DMS 273 (cell line): ENCODE results near the gene SUV39H1.
A peak's percentile ranks its signal among the peaks of the same experiment; 100 is the strongest.
"Not testable (repeated sequence)": the region's sequence is repeated elsewhere in the genome, so short reads cannot be mapped to it uniquely, and the experiment has no call there.

Experiments
- DNase-seq: peaks from one replicate; lab custom pipeline; 2025; ENCODE audit not compliant: unreplicated experiment; lab: John Stamatoyannopoulos, UW

SUV39H1 gene

GRCh38 chrX:48685416-48685815 is 11.1 kb upstream of the SUV39H1 start:
- no peak for DNase-seq

GRCh38 chrX:48688531-48689150 is 7.9 kb upstream of the SUV39H1 start:
- no peak for DNase-seq

- peak; percentile 31 for DNase-seq
Measured at GRCh38 chrX:48689208-48689920, 7.2 kb upstream of the SUV39H1 start.

GRCh38 chrX:48691746-48692145 is 4.8 kb upstream of the SUV39H1 start:
- not testable (repeated sequence) for DNase-seq

- DNase-seq = no peak
Measured at GRCh38 chrX:48694776-48695533, 1.6 kb upstream of the SUV39H1 start.

- DNase-seq = peak; percentile 44
Measured at GRCh38 chrX:48695534-48695896, 1.0 kb upstream of the SUV39H1 start.

- peak; percentile 53 for DNase-seq
Measured at GRCh38 chrX:48695925-48696300, 621 bp upstream of the SUV39H1 start.

GRCh38 chrX:48696909-48697727 is 584 bp downstream of the SUV39H1 start:
- peak; percentile 80 for DNase-seq

- no peak for DNase-seq
Measured at GRCh38 chrX:48698306-48698705, 1.8 kb downstream of the SUV39H1 start.

- DNase-seq = no peak
Measured at GRCh38 chrX:48700246-48700645, 3.7 kb downstream of the SUV39H1 start.

- DNase-seq = no peak
Measured at GRCh38 chrX:48700951-48701653, 4.6 kb downstream of the SUV39H1 start.

GRCh38 chrX:48702032-48702431 is 5.5 kb downstream of the SUV39H1 start:
- DNase-seq = no peak

- DNase-seq = no peak
Measured at GRCh38 chrX:48702716-48703115, 6.2 kb downstream of the SUV39H1 start.

GRCh38 chrX:48703228-48703627 is 6.7 kb downstream of the SUV39H1 start:
- DNase-seq = no peak

- DNase-seq = peak; percentile 77
Measured at GRCh38 chrX:48703642-48704481, 7.3 kb downstream of the SUV39H1 start.

- no peak for DNase-seq
Measured at GRCh38 chrX:48705871-48706270, 9.3 kb downstream of the SUV39H1 start.

- no peak for DNase-seq
Measured at GRCh38 chrX:48709522-48710112, 13.1 kb downstream of the SUV39H1 start.

GRCh38 chrX:48711162-48711928 is 14.8 kb downstream of the SUV39H1 start:
- no peak for DNase-seq
